CD1c-positive myeloid dendritic cell (primary cell): ENCODE results near the gene CEBPZ.
"Not testable (repeated sequence)": the region's sequence is repeated elsewhere in the genome, so short reads cannot be mapped to it uniquely, and the experiment has no call there.

Experiments
- DNase-seq: peaks from one replicate; pipeline ENCODE4 v3.0.0-alpha.2; 2016; ENCODE audit errors: extremely low spot score

Gene CEBPZ

DNA sequence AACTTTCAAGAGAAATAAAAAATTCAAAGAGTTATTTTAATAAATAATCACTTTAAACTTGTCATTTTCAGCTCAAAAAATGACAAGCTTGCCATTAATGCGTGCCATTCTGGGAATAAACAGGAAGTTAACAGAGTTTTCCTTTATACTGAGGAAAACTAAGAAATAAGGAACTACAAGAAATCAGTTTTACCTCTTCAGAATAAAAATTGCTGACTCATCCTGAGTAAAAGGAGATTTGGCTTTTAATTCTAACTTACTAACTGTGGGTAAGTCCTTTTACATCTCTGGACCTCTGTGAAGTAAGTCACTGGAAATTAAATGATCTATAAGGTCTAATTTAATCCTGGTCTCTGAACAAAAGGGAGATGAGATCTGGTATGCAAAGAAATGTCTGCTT is 16.1 kb downstream of the CEBPZ start:
- DNase-seq = peak; percentile 60

DNA sequence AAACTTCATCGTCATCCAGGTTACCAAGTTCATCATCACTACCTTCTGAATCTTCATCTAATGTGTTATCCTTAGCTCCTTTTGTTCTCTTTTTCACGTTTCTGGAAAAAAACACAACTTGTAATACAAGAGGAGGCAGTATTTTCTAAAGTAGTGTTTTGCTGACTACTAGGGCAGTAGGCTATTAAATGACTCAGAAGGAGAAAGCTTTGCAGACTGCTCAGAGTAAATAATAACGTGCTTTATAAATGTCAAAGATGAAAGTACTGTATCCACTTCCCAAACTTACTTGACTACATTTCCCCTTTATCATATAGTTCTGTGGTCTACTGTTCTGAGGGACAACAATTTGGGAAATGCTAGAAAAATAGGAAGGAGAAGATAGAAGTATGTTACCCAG is 19.5 kb downstream of the CEBPZ start:
- no peak for DNase-seq

DNA sequence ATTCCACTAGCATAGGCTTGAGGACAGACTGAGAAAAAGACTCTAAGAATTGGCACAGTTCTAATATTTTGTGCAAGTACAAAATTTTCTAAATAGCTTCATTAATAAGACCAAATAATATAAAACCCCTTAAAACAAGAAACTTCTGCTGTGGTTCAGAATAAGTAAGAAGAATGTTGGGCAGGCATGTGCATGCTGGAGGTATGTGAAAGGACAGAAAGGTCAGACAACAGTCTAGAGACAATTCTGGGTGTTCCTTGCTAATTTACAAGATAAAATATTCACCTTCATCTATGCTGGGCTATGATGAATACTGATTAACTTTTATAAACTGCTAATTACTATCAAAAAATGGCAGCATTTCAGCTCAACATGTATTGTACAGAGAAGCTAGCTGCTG is 20.2 kb downstream of the CEBPZ start:
- no peak for DNase-seq

DNA sequence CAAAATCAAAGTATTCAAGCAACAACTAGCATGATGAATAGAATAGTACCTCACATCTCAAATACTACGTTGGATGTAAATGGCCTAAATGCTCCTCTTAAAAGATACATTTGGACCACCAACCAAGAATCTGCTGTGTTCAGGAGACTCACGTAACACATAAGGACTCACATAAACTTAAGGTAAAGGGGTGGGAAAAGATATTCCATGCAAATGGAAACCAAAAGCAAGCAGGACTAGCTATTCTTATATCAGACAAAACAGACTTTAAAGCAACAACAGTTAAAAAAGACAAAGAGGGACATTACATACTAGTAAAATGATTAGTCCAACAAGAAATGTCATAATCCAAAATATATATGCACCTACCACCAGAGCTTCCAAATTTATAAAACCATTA is 24.6 kb downstream of the CEBPZ start:
- DNase-seq = not testable (repeated sequence)

DNA sequence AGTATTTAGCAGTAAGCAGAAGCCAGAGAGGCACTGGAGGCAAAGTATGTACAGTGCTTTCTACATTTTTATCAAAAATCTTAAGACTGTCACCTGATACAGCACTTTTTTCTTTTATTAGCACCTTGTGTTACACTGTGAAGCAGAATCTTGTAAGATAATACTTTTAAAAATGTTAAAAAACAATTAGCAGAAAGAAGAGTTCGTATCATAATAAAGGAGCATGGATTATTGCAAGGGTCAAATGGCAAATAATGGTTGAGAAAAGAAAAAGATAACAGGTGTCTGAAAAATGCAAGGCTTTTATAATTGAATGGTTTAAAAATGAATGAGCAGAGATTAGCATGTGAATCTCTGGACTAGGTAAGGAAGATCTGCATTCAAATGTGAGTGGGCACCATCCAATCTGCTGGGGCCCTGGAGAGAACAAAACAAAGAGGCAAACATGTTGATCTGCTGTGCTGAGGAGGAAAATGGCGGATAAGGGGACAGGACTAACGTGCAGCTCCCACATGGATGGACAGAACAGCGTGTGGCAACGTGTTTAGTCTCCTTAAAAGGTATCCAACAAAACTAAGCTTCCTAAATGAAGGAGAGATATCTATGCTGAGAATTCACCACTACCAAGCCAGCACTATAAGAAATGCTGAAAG is 25.6 kb downstream of the CEBPZ start:
- no peak for DNase-seq

DNA sequence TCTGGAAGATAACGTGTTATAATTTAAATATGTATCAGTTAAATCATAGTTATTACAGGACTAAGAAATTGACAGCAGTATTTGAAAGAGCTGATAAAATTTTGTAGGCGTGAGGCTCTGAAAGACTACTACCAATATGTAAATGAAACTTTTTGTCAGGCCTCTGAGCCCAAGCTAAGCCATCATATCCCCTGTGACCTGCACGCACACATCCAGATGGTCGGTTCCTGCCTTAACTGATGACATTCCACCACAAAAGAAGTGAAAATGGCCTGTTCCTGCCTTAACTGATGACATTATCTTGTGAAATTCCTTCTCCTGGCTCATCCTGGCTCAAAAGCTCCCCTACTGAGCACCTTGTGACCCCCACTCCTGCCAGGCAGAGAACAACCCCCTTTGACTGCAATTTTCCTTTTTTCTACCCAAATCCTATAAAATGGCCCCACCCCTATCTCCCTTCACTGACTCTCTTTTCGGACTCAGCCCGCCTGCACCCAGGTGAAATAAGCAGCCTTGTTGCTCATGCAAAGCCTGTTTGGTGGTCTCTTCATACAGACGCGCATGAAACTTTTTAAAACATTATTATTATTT is 26.2 kb downstream of the CEBPZ start:
- DNase-seq = not testable (repeated sequence)

DNA sequence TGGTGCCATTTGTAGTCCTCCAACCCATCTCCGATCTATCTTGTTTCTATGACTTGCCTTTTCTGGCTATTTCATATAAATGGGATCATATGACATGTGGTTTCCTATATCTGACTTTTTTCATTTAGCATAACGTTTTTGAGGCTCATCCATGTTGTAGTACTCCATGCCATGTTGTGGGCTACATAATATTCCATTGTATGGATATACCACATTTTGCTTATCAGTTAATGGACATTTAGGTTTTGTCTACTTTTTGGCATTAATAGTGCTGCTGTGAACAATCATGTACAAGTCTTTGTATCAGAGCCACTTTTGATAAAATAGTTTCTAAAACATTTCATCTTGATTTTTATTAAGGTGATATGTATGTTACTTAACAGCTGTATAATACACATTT is 27.7 kb downstream of the CEBPZ start:
- DNase-seq = no peak

DNA sequence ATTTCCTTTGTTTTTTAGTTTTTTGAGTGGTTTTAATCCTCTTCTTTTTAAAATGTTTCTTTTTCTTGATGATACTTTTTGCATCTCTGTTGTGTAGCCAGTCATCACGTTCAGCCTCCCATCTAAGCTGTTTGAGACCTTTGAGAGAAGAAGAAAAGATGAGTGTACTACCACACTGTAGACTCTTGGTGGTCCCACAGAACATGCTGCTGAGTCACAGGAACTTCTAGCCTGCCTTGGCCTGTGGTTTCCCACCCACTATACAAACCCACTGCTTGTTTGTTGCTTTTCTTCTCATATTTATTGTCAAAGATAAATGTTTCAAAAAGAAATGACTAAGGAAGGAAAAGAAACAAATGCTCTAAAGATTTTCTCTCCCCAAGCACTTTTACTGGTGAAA is 29.6 kb downstream of the CEBPZ start:
- no peak for DNase-seq

DNA sequence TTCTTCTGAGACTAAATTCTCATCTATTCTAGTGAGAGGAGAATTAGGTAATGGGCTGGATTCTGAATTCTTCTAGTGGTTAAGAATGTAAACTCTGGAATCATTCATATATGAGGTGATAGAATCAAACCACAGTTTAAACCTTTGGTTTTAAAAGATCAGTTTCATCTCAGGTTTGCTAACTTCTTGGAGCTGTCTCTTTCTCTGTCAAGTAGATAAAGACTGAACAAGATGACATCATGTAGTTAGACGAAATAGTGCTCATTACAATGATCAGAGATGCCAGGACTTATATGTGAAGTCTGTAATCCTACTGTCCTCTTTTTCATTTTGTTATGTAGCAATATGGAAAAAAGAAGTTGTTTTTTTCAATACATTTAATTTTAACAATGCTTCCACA is 30.2 kb downstream of the CEBPZ start:
- no peak for DNase-seq

DNA sequence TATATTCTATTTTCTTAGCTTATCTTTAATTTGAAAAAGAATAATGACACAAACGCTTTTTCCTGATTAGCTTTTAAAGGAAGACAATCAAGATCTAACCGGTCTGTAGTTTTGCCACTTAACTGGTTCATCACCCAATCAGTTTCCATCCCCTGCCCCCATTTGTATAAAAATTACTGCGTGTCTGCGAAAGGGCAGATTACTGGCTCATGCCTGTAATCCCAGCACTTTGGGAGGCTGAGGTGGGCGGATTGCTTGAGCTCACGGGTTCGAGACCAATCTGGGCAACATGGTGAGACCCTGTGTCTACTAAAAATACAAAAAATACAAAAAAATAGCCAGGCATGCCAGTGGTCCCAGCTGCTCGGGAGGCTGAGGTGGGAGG is 32.7 kb downstream of the CEBPZ start:
- DNase-seq = no peak

DNA sequence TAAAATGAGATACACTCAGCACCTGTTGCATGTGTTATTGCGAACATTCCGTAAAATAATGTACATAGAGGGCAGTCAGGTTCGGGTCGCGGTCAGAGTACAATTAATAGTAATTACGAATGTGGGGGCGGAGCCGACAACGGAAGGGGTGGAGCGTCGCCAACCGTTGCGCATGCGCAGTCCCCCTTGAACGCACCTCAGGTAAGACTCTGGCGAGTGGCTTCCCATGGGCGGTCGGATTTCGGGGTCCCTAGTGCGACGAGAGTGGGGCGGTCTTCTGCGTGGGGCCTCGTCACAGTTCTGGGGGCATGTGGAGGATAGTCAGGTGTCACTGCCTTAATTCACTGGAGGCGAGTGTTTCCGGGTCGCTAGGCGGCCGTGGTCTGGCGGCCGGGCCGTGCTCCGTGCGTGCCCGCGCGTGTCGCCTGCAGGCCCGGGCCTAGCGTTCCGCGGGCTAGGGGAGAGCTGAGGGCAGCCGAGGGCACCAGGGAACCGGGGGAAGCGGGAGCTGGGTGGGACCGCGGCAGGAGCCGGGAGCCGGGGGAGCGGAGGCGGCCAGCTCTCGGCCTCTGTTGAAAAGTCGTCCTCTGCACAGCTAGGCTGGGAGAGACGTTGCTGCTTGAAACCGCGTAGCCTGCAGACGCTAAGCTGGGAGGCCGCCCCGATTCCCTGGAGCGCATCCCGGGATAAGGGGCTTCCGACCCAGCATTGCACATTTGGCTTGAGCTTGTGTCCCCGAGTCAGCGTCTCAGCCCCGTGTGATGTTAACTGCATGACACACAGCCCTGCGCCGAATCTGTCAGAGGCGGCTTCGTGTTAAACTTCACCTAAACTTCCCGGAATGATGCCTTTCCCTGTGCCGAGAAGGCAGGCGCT is 34.8 kb downstream of the CEBPZ start, which contains the start of gene CEBPZOS:
TSS of gene CEBPZOS (plus strand) at position 177 of the 876 bp plus-strand sequence. CDS start 3,209 bp downstream, outside the sequence.
- peak; percentile 92 for DNase-seq

DNA sequence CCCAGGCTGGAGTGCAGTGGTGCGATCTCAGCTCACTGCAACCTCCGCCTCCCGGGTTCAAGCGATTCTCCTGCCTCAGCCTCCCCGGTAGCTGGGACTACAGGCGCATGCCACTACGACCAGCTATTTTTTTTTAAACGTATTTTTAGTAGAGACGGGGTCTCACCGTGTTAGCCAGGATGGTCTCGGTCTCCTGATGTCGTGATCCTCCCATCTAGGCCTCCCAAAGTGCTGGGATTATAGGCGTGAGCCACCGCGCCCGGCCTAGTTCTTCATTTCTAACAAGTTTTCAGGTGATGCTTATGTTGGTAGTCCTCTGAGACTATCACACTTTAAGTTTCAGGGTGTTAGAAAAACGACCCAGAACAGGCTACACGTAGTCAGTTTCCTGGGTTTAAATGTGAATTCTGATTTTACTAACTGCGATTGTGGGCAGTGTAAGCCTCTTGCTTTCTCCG is 35.5 kb downstream of the CEBPZ start:
- DNase-seq = not testable (repeated sequence)

DNA sequence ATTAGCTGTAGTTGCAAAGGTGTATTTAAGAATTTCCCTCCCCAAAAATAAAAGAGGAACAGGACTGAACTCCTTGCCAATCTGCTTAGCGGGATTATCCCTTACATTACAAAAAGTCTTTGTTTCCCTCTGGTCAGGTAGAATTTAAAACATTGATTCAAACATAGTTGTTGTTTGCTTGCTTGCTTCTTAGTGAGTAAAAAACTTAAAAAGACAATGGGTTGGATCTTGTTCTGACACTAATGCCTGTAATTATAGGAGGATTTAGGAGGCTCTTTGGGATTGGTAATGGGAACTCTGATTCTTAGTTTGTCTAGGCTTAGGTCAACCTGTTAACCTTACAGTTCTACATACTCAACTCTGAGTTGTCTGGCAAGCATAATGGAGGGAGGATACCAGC is 38.8 kb downstream of the CEBPZ start:
- no peak for DNase-seq

DNA sequence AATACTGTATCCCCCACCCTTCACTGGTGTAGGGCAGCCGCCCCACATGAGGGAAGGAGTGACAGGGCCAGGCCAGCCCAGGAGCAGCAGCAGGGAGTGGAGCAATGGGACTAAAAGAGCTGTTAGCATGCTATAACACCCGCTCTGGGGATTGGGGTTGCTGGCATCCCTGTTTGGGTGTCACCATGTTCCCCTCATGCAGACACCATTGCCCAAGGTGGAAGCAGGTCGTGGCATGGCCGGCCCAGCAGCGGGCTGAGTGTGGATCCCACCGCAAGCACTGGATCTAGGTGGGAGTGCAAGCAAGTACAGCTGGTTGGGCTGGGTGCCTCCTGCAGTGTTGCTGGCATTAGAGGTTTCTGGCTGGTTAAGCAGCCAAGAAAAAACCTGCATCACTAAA is 39.6 kb downstream of the CEBPZ start:
- no peak for DNase-seq

DNA sequence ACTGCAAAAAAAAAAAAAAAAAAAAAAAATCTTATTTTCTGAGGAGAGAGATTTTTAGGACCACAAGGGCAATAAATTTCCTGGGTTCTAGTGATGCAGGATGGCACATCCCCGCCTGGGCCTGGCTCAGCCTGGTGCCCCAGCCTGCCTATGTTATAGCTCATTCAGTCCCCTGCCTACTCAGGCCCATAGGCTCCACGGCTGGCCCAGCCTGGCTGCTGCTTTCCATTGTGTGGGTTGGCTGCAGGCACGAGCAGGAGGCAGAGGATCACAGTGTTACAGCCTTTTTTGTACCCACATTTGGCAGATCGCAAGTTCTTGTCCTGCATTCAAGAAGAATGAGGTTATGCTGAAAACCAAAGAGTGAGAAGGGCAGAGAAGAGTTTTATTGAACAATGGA is 40.1 kb downstream of the CEBPZ start:
- DNase-seq = no peak

DNA sequence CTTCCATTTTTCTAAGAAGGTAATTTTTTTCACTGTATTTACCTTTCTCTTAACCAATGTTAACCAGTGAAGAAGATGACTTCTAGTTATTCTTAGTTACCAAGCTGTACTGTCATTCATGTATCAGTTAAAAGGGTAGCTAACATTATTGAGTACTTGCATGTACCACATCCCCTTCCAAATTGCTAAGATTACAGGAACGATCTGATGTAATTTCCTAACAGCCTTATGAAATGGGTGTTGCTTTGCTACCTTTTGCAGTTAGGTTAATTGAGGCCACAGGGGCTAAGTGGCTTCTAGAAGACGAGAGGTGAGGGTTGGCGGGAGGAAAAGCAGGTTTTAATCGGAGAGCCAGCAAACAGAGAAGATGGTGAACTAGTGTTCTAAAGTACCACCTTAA is 41.1 kb downstream of the CEBPZ start:
- DNase-seq = no peak

DNA sequence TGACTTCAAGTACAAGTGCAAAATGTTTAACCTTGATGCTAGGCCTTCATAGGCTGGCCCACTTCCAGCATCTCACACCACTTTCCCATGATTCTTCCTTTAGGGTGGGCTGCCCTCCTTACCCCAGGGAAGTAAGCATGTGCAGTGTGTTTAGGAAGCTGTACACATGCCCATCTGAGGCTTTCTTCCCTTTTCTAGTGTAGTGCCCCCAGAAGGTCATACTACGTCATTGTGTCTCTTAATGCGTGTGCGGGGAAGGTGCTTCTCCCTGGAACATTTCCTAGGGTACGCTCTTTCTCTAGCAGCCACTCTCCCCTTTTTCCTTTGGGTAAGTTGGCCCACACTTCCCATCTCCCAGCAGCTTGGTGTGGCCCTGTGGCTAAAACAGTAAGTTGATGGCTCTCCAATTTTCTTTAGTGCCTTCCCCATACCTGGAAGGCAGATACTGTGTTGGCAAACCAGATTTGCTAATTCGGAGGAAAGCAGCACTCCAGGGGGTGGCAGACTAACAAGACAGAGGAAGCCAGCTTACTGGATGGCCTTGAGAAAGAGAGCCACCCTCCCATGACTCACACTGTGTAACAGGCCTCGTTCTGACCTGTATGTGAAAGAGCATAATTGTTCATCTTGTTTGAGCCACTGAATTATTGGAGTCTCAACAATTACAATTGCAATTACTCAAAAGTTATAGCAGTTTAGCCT is 41.8 kb downstream of the CEBPZ start:
- DNase-seq = peak; percentile 33

DNA sequence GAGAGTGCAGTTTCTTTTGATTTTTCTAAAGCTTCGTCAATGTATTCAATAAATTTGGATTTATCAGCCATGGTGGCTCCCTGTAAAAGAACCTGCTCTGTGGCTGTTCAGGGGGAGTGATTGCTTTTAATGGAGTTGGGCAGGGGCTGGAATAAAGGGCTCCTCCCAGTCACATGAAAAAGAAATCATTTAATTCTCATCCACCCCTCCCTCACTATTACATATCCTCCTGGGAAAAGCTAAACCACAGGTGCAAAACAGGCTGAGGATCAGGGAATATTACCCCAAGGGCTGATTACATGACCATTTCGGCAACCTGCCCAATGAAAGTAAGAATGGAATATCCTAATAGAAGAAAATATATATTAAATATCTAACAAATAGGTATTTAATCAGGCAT is 42.8 kb downstream of the CEBPZ start, which contains the start of gene SULT6B1:
TSS of gene SULT6B1 (minus strand) at position 101 of the 400 bp plus-strand sequence. CDS start at position 71, 30 bp downstream.
- DNase-seq = no peak

DNA sequence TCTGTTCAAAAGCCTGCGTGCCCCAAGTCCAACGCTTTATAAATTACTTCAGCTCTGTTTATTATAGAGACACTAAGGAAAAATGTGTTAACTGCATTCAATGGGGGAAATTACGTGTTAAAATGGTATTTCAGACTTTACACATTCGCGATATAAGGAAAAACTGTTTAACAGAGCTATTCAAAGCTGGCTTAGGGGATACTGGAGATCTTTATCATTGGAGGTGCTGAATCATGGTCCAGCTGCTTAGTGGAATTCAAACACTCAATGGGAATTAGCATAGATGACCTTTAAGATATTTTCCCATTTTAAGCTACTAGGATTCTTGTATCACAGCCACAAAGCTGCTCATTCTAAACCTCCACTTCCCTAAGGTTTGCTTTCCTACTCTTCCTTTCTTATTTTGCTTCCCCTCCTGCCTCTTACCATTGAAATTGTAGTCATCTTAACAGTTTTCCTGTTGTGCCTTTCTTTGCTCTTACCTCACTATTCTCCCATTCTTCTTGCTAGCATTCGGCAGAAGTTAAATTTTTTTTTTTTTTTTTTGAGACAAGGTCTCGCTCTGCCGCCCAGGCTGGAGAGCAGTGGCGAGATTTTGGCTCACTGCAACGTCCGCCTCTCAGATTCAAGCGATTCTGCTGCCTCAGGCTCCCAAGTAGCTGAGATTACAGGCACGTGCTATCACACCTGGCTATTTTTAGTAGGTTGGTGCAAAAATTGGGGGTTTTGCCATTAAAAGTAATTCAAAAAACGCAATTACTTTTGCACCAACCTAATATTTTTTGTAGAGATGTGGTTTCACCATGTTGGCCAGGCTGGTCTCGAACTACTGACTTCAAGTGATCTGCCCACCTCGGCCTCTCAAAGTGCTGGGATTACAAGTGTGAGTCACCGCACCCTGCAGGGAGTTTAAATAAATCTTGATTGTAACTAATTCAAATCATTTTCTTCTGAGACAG is 49.4 kb downstream of the CEBPZ start:
- no peak for DNase-seq

DNA sequence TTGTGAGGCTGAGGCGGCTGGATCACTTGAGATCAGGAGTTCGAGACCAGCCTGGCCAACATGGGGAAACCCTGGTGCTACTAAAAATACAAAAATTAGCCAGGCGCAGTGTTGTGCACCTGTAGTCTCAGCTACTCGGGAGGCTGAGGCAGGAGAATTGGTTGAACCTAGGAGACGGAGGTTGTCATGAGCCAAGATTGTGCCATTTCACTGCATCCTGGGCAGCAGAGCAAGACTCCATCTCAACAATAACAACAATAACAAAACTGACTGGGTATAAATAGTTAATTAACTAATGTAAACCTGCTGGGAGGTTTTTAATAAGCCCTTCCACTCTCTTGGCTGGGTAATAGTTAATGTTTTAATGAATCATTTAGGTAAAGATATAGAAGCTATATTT is 50.8 kb downstream of the CEBPZ start:
- no peak for DNase-seq
